ENCODE measurements around the gene SMARCB1. TPM values are rescaled to one million over a fixed set of nuclear protein-coding genes. Genes with fewer than 3 reads are reported as not detected.
A peak's percentile ranks its signal among the peaks of the same experiment; 100 is the strongest.

SMARCB1 gene
- total RNA-seq, 1 experiment from 2014 or later, result 136 TPM

GRCh38 chr22:23800297-23801237 is 13.8 kb downstream of the SMARCB1 start:
- H4K20me1 ChIP-seq (ENCODE audit: control insufficient read depth, insufficient read depth, insufficient read length), result no peaks in the 10 kb centered on the region
- H2BK120ac ChIP-seq (ENCODE audit: low read depth, low read length, poor library complexity, severe bottlenecking), result no peak overlapping the region
- Mint-ChIP-seq H3K36me3 (ENCODE audit: insufficient read depth in 1 of 3, low read depth in 3 of 3) (peaks cover 63 to 92% (median 89%) of the 10 kb centered on the region in 3 experiments), H3K4me3 (no peak overlapping the region), H3K4me1 (peaks cover 0 to 3% of the 10 kb centered on the region in 2 experiments; a peak in 1 of 4 replicates), H3K27me3 (ENCODE audit: low read depth) (no peaks in the 10 kb centered on the region), H3K9me3 (no peaks in the 10 kb centered on the region; a peak in 1 of 5 replicates), H3K27ac (peak overlapping the region in 1 of 3 experiments; percentile 84; a peak in 3 of 7 replicates)
- WGBS (ENCODE audit: extremely low coverage, insufficient read length, low lambda C conversion rate), result no CpG with 5 or more reads among the region's 18 CpGs
- H3K4me2 ChIP-seq (ENCODE audit: insufficient read depth, insufficient read length, low read length), result no peak overlapping the region
- H3K27me3 ChIP-seq (ENCODE audit: insufficient read depth, low read length), result no peaks in the 10 kb centered on the region
- peak overlapping the region; percentile 72 for H4K8ac ChIP-seq (replicated peaks; ENCODE audit: insufficient read length, low read depth, low read length)
- no peaks in the 10 kb centered on the region for H3K79me1 ChIP-seq (ENCODE audit: insufficient read depth, low read depth, low read length, poor library complexity, severe bottlenecking)
- H3K79me2 ChIP-seq (ENCODE audit: insufficient read depth, low read length), result no peaks in the 10 kb centered on the region
- no peak overlapping the region for H2BK20ac ChIP-seq (ENCODE audit: low read depth, low read length, poor library complexity, severe bottlenecking)
- no peak for TF ChIP-seq CTCF (conservative IDR thresholded peaks at IDR 0.05)
- no peak overlapping the region for H4K91ac ChIP-seq (ENCODE audit: insufficient read length, low read depth, low read length)
- no peak for DNase-seq
- no peak overlapping the region for H3T11ph ChIP-seq (ENCODE audit: low read length)
- H3K27ac ChIP-seq (ENCODE audit: insufficient read length, low read depth, low read length), result no peak overlapping the region
- H2BK5ac ChIP-seq (ENCODE audit: insufficient read length, low read length), result peak overlapping the region; percentile 70
- no peak overlapping the region for H2AFZ ChIP-seq (ENCODE audit: low read length)
- no peak overlapping the region for H3K4ac ChIP-seq (ENCODE audit: low read depth, low read length)
- H3K4me1 ChIP-seq (ENCODE audit: insufficient read depth, low read length), result no peaks in the 10 kb centered on the region
- no peak overlapping the region for H2BK15ac ChIP-seq (ENCODE audit: low read depth, low read length)
- no peak overlapping the region for H3K23ac ChIP-seq (ENCODE audit: insufficient read length, low read depth, low read length)
- H2AK5ac ChIP-seq (ENCODE audit: insufficient read length, low read length), result no peak overlapping the region
- H3K18ac ChIP-seq (ENCODE audit: insufficient read length, low read depth, low read length), result no peak overlapping the region
- no peaks in the 10 kb centered on the region for H3K23me2 ChIP-seq (ENCODE audit: insufficient read length, low read depth, low read length, poor library complexity, severe bottlenecking)
- no peak overlapping the region for H2BK12ac ChIP-seq (ENCODE audit: insufficient read length, low read depth, low read length)
- H4K5ac ChIP-seq (ENCODE audit: insufficient read length, low read depth, low read length), result no peak overlapping the region
- H3K14ac ChIP-seq (ENCODE audit: insufficient read depth, low read length), result no peak overlapping the region
- H3K56ac ChIP-seq (ENCODE audit: insufficient read length, low read depth, low read length), result no peak overlapping the region
- no peaks in the 10 kb centered on the region for H3K9me3 ChIP-seq (ENCODE audit: control insufficient read depth, low read depth, low read length)
- no peak overlapping the region for H3K9ac ChIP-seq (ENCODE audit: extremely low read depth, insufficient read length, low read length)
